ENCODE data around the gene ARID1A.
"Not testable (repeated sequence)": the region's sequence is repeated elsewhere in the genome, so short reads cannot be mapped to it uniquely, and the experiment has no call there.

The ARID1A gene

GRCh38 chr1:26723013-26723991 is 27.5 kb downstream of the ARID1A start:
- H3K4me3 ChIP-seq (ENCODE audit: low read depth, low read length) = no peak overlapping the region
- no peak for TF ChIP-seq CTCF (IDR thresholded peaks at IDR 0.05; ENCODE audit: low read depth, low read length)

- TF ChIP-seq CTCF (IDR thresholded peaks at IDR 0.05; ENCODE audit: low read depth, low read length) = no peak
- no peak overlapping the region for H3K4me3 ChIP-seq (ENCODE audit: low read depth, low read length)
Observed at GRCh38 chr1:26724118-26724517, 28.3 kb downstream of the ARID1A start.

GRCh38 chr1:26724926-26725325 is 29.1 kb downstream of the ARID1A start:
- no peak for TF ChIP-seq CTCF (IDR thresholded peaks at IDR 0.05; ENCODE audit: low read depth, low read length)
- H3K4me3 ChIP-seq (ENCODE audit: low read depth, low read length) = no peak overlapping the region

DNA sequence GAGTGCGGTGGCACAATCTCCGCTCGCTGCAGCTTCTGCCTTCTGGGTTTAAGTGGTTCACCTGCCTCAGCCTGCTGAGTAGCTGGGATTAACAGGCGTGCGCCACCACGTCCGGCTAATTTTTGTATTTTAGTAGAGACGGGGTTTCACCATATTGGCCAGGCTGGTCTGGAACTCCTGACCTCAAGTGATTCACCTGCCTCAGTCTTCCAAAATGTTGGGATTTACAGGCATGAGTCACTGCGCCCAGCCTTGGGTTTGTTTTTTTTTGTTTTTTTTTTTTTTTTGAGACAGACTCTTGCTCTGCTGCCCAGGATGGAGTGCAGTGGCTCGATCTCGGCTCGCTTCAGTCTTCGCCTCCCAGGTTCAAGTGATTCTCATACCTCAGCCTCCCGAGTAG is 30.1 kb downstream of the ARID1A start:
- not testable (repeated sequence) for H3K4me3 ChIP-seq (ENCODE audit: low read depth, low read length)

DNA sequence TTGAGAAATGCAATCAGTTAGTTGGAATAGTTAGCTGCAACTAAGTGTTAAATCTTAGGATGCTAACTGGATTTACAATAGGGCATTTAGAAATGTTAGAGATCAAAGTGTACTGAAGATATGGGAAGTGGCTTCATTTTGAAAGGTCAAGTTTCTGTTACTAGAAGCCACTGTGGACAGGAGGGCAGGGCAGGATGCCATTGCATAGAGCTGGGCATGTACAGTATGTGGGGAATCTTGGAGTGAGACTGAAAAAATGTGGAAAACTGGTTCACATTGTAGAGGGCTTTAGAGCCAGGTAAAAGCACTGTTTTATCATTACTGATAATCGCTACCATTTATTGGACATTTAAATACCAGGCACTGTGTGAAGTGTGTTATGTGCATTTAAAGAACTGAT is 31.0 kb downstream of the ARID1A start:
- no peak for TF ChIP-seq CTCF (IDR thresholded peaks at IDR 0.05; ENCODE audit: low read depth, low read length)
- no peak overlapping the region for H3K4me3 ChIP-seq (ENCODE audit: low read depth, low read length)

GRCh38 chr1:26727476-26727875 is 31.7 kb downstream of the ARID1A start:
- no peak overlapping the region for H3K4me3 ChIP-seq (ENCODE audit: low read depth, low read length)
- no peak for TF ChIP-seq CTCF (IDR thresholded peaks at IDR 0.05; ENCODE audit: low read depth, low read length)

DNA sequence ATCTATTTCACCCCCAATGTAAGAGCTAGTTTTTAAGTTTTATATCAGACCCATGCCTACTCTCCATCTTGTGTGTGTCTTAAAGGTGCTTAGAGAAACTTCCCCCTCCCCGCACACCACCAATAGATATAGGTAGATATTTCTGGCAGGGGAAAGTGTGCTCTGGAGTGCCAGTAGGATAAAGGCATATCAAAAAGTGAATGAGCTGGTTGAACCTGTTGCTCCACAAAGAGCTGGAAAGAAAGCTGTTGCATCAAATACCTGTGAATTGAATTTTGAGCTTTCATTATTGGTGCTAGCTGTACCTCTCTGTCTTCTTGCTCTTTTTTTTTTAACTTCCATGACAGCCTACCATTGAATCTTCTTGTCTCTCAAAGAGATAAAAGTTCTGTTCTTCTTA is 32.8 kb downstream of the ARID1A start:
- TF ChIP-seq CTCF (IDR thresholded peaks at IDR 0.05; ENCODE audit: low read depth, low read length) = no peak
- no peak overlapping the region for H3K4me3 ChIP-seq (ENCODE audit: low read depth, low read length)
